ENCODE results near the gene MCM10.

- TF ChIP-seq CTCF (IDR thresholded peaks at IDR 0.05) = no peak
- no peak for TF ChIP-seq EP300 (IDR thresholded peaks at IDR 0.05)
- TF ChIP-seq POLR2A (IDR thresholded peaks at IDR 0.05) = no peak
Observed at GRCh38 chr10:13231190-13231589, 69.8 kb downstream of the MCM10 start.
